Osteoblast (primary cell): Measurements from ENCODE around the gene ADAM19. TPM values are rescaled to one million over a fixed set of nuclear protein-coding genes. Genes with fewer than 3 reads are reported as not detected.
A peak's percentile ranks its signal among the peaks of the same experiment; 100 is the strongest.

ENCODE experiments used
- DNase-seq: peaks from one replicate; pipeline ENCODE4 v3.0.0; 2011; ENCODE audit warnings: low spot score, mixed read lengths; ENCODE audit not compliant: insufficient read length; ENCODE audit errors: missing footprints
- H2AFZ ChIP-seq: 2 replicates; pipeline ENCODE4 v1.6.0; 2011; ENCODE audit warnings: mild to moderate bottlenecking, low read length
- H3K27ac ChIP-seq: 2 replicates; pipeline ENCODE4 v1.5.1; 2011; ENCODE audit warnings: mild to moderate bottlenecking, low read depth, low read length, moderate library complexity
- H3K27me3 ChIP-seq: 2 replicates; pipeline ENCODE4 v1.6.0; 2012; ENCODE audit warnings: mild to moderate bottlenecking, control low read depth, inconsistent platforms, low read length, moderate library complexity; ENCODE audit not compliant: insufficient read depth
- H3K36me3 ChIP-seq: 2 replicates; pipeline ENCODE4 v1.5.1; 2011; ENCODE audit warnings: mild to moderate bottlenecking, low read length, control low read depth, moderate library complexity; ENCODE audit not compliant: insufficient read depth
- H3K4me1 ChIP-seq: 2 replicates; pipeline ENCODE4 v1.5.1; 2011; ENCODE audit warnings: mild to moderate bottlenecking, low read length, control low read depth, moderate library complexity; ENCODE audit not compliant: insufficient read depth
- H3K4me2 ChIP-seq: 2 replicates; pipeline ENCODE4 v1.6.0; 2011; ENCODE audit warnings: mild to moderate bottlenecking, low read length; ENCODE audit not compliant: insufficient read depth
- H3K4me3 ChIP-seq: fragments of 200-600 bp; sonication (generic); 3 replicates; pipeline ENCODE4 v1.5.1; 2012; ENCODE audit warnings: mild to moderate bottlenecking, low read length, inconsistent platforms; ENCODE audit not compliant: insufficient read depth
- H3K79me2 ChIP-seq: 2 replicates; pipeline ENCODE4 v1.6.0; 2012; ENCODE audit warnings: mild to moderate bottlenecking, low read length, control low read depth, inconsistent platforms; ENCODE audit not compliant: insufficient read depth
- H3K9me3 ChIP-seq: 2 replicates; pipeline ENCODE4 v1.5.1; 2011; ENCODE audit warnings: low read depth, low read length, control low read depth
- H4K20me1 ChIP-seq: 2 replicates; pipeline ENCODE4 v1.6.0; 2012; ENCODE audit warnings: mild to moderate bottlenecking, low read length, control low read depth; ENCODE audit not compliant: insufficient read depth
- CTCF ChIP-seq: IDR thresholded peaks from 2 replicates; pipeline ENCODE4 v1.5.1; 2011; ENCODE audit warnings: mild to moderate bottlenecking, low read depth, low read length, moderate library complexity; ENCODE audit errors: extremely low read depth
- total RNA-seq: library from RNA; depleted of rRNA; stranded (reverse); fragments of >200 nt; gene quantifications from 2 replicates; pipeline ENCODE4 v1.2.3, GENCODE V29; 2012

The ADAM19 gene
- total RNA-seq, 1 donor = 14.5 TPM

- Histone ChIP-seq H4K20me1 (no peaks in the 10 kb centered on the region), H3K9me3 (no peaks in the 10 kb centered on the region), H3K4me2 (no peak overlapping the region), H3K27ac (no peak overlapping the region), H3K4me1 (peaks cover 34% of the 10 kb centered on the region), H3K36me3 (no peaks in the 10 kb centered on the region), H2AFZ (no peak overlapping the region), H3K4me3 (no peak overlapping the region), H3K79me2 (no peaks in the 10 kb centered on the region), H3K27me3 (no peaks in the 10 kb centered on the region)
- no peak for DNase-seq
- TF ChIP-seq CTCF = no peak
Measured at GRCh38 chr5:157606046-157606445, 30.5 kb upstream of the ADAM19 start.

GRCh38 chr5:157603333-157604190, 28.0 kb upstream of the ADAM19 start:
- no peak overlapping the region for H2AFZ ChIP-seq
- peak overlapping the region; percentile 76 for H3K4me2 ChIP-seq
- H3K4me3 ChIP-seq = peak overlapping the region; percentile 26
- H4K20me1 ChIP-seq = no peaks in the 10 kb centered on the region
- H3K4me1 ChIP-seq = peaks cover 32% of the 10 kb centered on the region
- no peaks in the 10 kb centered on the region for H3K9me3 ChIP-seq
- H3K27me3 ChIP-seq = no peaks in the 10 kb centered on the region
- no peaks in the 10 kb centered on the region for H3K79me2 ChIP-seq
- no peak for TF ChIP-seq CTCF
- H3K36me3 ChIP-seq = no peaks in the 10 kb centered on the region
- H3K27ac ChIP-seq = peak overlapping the region; percentile 87
- peak; percentile 27 for DNase-seq

- Histone ChIP-seq H3K4me2 (no peak overlapping the region), H3K4me1 (peaks cover 27% of the 10 kb centered on the region), H3K27ac (peak overlapping the region; percentile 87)
Measured at GRCh38 chr5:157602505-157602904, 26.9 kb upstream of the ADAM19 start.

More at GRCh38 chr5:157602505-157602904, 26.9 kb upstream of the ADAM19 start:
- H3K4me3 ChIP-seq = no peak overlapping the region
- DNase-seq = peak; percentile 21
- no peaks in the 10 kb centered on the region for H3K79me2 ChIP-seq
- H2AFZ ChIP-seq = peak overlapping the region; percentile 82
- no peak for TF ChIP-seq CTCF
- H4K20me1 ChIP-seq = no peaks in the 10 kb centered on the region
- H3K36me3 ChIP-seq = no peaks in the 10 kb centered on the region
- no peaks in the 10 kb centered on the region for H3K27me3 ChIP-seq
- H3K9me3 ChIP-seq = no peaks in the 10 kb centered on the region
